Activated T-cell treated with anti-CD3 and anti-CD28 coated beads for 24 hours (primary cell): Measurements from ENCODE around the gene HGS.
A peak's percentile ranks its signal among the peaks of the same experiment; 100 is the strongest.
"Not testable (repeated sequence)": the region's sequence is repeated elsewhere in the genome, so short reads cannot be mapped to it uniquely, and the experiment has no call there.

Source experiments
- DNase-seq: peaks from one replicate; pipeline ENCODE4 v3.0.0-alpha.2; 2020; ENCODE audit warnings: low read depth

HGS gene

DNA sequence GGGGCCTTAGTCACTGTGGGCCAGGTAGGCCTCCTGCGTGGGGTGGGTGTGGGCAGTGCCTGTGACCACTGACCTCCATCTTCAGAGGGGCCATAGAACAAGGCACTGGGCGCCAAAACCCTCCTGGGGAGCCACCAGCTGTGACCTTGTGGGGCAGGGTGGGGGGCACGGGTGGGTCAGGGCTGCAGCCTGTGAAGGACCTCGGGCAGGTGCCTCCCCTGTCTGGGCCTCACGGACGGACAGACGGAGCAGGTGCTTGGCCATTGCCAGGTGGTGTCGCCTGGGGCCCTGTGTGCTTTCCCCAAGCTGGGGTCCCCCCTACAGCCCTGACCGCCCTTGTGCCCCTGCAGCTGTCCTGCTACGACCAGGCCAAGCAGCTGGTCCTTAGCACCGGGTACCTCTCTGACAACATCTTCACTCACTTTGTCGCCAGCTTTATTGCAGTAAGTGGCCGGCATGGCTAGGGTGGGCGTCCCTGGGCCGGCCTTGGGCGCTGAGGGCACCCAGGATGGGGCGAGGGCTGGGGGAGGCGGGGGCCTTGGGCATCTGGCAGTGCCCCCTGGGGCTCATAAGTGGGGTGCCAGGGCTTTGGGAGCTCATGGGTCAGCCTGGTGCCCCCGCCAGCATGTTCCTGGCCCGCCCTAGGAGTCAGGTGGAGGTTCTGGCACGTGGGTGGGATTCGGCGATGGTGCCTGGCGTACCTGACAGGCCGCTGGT lies 33.4 kb downstream of the HGS start:
- no peak for DNase-seq

DNA sequence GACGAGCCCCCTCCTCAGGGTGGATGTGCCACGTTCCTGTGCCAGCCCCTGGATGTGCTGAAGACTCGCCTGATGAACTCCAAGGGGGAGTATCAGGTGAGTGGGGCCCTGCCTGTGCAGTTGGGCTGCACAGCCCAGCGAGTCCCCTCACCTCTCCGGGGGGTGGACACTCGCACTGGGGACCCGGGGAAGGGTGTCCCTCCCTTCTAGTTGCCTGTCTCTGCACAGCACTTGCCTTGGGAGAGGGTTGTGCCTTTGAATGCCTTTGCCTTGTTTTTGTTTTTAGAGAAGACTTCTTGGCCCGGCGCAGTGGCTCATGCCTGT lies 33.9 kb downstream of the HGS start:
- DNase-seq, result no peak

DNA sequence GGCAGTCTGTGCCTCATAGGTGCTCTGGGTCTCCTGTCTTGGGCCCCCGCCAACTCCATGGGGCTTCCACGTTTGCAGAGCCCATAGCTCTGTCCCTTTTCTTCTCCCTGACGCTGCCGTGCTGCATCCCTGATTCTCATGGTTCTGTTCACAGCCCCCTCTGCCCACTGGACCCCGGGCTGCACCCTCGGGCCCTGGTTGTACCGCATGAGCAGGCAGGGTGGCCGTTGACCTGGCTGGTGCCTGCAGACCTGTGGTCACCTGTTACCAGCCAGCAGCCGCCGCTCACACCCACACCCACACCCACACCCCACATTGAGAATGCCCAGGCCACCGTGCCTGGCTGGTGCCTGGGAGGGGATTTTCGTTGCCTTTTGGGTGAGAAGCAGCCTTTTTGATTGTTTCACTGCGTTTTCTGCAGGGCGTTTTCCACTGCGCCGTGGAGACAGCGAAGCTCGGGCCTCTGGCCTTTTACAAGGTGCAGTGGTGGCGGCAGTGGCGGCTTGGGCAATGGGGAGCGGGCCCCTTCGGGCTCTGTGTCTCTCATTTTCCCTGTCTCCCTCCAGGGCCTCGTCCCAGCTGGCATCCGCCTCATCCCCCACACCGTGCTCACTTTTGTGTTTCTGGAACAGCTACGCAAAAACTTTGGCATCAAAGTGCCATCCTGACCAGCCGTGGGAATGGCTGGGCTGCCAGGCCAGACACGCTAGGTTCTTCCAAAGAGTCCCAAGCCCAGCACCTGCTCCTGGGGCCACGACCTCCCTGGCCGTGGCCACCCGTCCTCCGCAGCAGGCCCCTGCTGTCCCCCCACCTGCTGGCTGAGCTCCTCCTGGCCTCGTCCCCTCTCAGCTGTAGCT lies 35.8 kb downstream of the HGS start:
- no peak for DNase-seq

DNA sequence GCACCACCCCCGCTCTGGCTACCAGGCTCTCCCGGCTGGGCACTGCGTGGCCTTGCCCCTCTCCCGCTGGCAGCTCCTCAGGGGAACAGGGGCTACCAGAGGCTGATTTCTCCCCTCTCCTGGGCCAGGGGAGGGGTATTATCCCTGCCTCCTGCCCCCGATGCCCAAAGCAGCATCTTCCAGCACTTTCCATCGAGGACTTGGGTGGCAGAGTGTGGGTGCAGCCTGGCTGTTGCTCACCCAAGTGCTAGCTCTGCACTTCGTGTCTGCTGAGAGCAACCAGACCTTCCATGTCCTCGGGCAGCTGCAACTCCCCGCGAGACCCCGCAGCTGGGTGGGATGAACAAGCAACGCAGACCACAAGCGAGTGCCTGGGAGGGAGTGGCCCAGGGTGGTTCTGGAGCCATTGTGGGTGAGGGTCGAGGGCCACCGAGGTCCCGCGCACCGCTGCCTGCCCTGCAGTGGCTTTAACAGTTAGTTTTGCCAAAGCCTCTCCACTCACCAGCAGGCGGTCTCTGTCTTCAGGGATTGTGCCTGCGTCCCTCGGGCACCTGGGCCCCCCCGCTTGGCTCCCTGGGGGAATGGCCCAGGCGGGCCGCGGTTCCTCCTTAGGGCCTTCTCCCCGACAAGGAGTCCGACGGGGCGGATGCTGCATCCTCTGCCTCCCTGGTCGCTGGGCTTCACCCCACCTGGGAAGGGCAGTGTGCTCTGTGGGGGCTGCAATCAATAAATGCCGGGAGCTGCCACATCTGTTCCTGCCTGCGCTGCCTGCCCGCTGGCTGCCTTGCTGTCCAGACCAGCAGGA lies 36.7 kb downstream of the HGS start:
- DNase-seq, result no peak

DNA sequence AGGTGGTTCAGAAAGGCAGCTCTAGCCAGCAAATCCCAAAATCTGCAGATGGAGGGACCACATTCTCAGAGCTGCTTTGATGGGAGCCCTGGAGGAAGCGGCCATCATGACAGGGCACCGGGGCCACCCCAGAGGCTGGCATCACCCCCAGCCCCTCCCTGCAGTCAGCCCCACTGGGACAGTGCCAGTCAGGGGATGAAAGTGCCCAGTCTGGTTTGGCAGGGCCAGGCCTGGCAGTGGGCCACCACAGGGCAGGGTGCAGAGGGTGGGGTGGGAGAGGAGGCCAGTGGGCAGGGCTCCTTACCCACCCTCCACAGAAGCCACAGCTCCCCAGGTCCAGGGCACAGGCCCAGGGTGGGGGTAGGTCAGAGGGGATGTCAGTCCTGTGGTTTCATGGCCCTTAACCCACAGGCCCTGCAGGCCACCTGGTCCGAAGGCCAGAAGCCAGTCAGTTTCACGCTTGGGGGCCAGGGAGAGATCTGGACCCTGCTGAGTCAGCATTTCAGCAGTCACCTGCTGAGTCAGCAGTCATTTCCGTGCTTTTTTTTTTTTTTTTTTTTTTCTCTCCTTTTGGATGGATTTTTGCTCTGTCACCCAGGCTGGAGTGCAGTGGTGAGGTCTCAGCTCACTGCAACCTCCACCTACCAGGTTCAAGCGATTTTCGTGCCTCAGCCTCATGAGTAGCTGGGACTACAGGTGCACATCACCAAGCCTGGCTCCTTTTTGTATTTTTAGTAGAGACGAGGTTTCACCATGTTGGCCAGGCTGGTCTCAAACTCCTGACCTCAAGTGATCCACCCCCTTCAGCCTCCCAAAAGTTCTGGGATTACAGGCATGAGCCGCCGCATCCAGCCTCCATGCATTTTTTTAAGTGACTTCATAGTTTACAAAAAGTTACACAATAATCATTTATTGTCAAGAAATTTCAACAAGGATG lies 38.6 kb downstream of the HGS start:
- no peak for DNase-seq

DNA sequence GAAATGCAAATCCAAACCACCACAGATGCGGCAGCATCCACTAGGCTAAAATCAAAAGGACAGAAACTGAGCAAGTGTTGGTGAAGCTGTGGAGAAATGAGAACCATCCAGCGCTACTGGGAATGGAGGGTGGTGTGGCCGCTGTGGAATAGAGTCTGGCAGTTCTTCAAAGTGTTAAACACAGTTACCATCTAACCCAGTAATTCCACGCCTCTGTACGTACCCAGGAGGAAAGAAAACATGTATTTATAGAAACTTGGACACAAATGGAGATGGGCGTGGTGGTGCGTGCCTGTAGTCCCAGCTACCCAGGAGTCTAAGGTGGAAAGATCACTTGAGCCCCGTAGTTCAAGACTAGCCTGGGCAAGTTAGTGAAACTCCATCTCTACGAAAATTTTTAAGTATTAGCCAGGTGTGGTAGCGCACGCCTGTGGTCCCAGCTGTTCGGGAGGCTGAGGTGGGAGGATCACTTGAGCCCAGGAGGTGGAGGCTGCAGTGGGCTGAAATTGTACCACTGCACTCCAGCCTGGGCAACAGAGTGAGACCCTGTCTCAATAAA lies 39.9 kb downstream of the HGS start:
- DNase-seq, result no peak

DNA sequence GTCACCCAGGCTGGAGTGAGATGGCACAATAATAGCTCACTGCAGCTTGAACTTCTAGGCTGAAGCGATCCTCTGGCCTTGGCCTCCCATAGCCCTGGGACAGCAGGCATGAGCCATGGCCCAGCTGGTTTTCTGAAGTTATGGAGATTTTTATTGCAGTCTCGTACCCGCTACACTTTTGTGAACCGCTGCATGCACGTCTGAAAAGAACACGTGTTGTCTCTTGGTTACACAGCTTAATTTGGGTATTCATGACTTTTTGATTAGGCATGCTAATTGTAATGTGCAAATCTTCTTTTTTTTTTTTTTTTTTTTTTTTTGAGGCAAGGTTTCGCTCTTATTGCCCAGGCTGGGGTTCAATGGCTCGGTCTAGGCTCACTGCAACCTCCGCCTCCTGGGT lies 41.6 kb downstream of the HGS start:
- DNase-seq, result no peak

DNA sequence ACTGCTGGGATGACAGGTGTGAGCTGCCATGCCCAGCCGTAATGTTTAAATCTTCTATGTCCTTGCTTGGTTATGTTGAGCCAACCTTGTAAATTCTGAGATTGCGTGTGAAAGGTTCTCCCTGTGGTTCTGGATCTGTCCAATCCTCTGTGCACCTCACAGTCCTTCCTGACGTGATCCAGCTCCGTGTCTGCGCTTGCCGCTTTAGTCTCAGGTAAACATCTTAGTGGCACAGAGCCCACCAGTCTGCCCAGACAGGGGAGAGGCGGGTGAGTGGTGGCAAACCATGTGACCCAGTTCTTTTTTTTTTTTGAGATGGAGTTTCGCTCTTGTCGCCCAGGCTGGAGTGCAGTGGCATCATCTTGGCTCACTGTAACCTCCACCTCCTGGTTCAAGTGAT lies 42.2 kb downstream of the HGS start:
- DNase-seq, result no peak

DNA sequence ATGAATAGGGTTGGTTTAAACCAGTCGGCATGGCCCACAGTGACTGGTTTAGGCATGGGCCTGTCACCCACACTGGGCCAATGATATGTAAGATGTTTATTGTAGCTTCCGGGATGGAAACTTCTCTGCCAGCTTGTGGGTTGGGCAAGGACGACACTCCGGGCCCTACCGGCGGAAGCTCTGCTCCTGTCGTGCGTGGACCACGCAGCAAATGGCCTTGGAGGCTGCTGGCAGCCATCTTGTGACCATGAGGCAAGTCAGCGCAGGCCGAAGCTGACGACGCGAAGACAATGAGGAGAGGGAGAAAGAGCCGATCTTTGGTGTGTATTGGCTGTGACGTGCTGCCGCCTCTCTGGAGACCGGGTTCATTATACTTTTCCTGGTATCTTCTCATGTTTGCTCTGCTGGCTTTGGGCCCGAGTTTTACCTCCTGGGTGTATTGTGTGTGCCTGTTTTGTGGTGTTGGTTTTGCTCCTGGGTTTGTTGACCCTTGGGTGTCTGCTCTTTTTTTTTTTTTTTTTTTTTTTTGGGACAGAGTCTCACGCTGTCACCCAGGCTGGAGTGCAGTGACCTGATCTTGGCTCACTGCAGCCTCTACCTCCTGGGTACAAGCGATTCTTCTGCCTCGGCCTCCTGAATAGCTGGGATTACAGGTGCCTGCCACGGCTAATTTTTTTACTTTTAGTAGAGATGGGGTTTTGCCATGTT lies 43.7 kb downstream of the HGS start:
- no peak for DNase-seq

DNA sequence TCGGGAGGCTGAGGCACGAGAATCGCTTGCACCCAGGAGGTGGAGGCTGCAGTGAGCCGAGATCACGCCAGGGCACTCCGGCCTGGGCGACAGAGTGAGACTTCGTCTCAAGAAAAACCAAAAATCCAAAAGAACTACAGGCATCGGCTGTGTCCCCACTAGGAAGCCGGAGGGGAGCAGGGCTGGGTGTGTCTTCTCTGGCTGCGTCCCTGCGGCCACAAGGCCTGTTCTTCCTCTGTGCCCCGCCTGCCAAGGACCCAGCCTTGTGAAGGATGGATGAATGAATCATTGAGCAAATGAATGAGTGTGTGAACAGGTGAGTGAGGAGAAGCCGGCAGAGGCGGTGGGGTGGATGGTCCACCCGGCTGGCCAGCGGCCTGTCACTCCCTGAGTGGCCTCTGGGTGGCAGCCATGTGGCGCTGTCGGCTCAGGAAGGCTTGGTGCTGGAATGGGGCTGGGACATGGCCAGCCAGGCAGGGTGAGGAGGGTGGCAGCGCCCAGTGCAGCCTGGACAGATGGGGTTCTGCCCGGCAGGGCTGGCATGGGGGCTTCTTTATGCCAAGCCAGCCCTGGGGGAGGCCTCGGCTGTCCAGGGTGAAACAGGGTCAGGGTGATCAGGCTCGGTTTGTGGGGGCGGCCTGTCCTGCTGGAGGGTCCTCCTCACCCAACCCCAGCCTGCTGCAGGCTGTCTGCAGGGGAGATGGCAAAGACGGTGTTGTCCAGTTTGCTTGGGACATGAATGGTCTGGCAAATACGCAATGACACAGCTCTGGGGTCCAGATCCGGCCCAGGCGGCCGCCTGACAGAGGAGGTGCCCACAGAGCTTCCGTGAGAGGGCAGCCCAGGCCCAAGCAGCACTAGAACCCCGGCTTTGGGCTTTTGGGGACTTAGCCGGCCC lies 49.9 kb downstream of the HGS start:
- DNase-seq, result peak; percentile 56

DNA sequence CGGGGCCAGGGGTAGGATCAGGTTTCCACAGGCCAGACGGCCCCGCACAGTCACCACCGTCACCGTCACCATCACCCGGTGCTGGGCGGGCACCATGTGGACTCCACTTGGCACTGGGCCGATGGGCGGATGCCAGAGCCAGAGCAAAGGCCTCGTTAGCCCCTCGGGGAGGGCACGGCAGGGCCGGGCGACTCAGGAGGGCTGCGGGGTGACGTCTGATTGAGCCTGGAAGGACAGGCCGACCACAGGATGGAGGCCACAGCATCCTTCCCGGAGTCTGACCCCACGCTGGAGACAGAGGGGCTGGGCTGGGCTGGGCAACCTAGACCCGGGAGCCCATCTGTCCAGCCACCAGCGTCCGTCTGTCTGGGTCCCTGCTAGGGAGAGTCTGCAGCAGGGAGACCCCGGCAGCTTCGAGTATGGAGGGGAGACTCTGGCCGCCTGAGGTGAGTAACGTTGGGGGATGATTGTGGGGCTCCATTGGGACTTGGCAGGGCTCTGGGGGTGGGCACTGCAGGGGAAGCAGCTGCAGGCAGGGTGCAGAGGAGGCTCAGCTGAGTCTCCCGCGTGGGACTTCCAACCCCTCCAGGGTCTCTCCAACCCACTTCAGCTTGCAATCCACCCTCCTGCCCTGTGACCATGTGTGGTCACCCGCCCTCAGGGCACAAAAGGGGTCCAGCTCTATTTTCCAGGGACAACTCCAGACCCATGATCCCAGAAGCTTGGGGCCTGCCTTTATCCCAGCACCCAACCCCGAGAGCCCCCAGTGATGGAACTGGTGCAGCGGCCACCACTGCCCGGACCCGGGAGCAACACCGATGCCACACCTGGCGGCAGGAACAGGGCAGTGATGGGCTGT lies 50.8 kb downstream of the HGS start:
- no peak for DNase-seq

DNA sequence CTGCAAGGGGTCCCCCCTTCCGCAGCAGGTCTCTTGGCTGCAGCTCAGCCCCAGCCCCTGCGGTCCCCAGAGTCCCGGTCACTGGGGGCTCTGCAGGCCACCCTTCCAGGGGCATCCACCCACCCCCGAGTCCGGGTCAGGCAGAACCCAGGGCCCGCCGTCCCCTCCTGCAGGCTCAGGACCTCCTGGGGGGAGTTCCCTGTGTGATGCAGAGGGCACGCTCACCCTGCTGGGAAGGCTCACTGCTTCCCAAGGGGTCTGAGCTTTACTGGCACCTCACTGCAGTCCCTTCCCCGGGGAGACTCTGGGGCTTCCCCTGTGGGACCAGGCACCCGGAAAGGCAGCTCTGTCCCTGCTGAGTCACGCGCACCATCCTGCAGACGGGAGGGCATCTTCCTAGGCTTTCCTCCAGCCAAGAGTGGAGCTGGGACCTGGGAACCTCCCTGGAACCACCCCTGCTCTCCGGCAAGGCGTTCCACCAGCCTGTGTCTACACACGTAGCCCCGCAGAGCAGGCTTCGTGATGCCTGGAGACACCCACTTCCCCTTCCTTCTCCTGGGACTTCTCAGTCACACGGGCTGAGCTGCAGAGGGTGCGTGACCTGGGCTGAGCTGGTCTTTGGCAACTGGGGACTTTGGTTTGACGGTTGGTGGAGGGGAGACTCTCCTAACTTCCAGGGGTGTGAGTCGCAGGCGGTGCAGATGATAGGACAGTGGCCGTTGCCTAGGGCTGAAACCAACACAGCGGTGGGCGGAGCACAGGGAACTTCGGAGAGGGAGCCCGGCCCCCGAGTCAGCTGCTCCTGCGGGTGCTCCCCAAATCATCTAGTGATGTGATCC lies 51.7 kb downstream of the HGS start:
- no peak for DNase-seq

DNA sequence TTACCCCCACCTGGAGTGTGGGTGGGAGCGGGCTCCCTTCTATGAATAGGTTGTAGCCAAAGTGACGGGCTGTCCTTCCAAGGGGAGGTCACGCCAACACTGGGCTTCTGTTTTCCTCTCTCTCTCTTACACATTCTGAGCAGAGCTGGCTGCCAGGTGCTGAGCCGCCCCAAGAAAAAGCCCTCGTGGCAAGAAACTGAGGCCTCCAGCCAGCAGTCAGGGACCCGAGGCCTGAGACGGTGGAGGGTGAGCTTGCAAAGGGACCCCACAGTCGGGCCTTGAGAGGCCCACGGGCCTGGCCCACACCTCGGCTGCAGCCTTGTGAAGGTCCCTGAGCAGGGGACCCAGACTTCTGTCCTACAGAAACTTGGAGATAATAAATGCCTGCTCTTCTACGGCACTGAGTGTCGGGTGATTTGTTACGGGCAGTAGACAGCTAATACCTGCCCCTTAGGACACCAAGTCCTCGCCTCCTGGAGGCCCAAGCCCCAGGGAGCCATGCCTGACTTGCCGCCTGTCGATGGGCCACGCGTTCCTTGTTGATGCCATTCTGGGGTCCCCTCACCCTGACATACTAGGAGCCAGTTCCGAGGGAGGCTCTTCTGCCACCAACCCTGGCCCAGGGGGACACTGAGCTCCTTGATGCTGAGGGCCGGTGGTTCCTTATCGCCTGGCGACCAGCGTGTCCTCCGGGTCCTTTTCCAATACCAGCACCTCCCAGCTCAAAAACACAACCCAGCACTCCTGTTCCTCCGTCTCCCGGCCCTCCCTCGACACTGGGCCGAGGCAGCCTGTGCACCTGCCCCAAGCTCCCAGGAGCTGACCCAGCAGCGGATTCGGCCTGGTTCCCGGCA lies 54.4 kb downstream of the HGS start:
- no peak for DNase-seq

DNA sequence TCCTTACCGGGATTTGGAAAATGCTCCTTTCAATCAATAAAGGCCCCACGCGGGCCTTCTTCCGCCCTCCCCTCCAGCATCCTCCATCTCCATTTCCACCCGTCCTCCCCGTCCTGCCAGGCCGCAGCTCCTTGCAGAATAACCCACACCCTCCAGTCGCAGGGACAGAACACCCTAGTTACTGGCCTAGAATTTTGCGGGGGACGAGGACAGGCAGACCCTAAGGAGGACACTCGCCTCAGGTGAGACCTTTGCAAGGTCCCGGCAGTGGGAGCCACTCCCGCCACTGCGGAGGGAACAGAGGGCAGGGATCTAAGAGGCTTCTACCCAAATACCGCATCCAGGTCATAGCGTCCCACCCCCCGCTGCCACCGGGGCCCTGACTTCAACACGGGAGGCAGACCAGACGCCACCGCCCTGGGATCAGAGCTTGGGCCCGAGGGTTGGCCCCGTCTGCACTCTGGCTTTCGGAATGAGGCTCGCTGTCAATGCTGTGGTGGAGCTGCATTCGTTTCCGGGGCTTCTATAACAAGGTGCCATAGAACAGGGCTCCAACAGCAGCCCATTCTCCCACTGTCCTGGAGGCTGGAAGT lies 55.1 kb downstream of the HGS start:
- DNase-seq, result no peak

DNA sequence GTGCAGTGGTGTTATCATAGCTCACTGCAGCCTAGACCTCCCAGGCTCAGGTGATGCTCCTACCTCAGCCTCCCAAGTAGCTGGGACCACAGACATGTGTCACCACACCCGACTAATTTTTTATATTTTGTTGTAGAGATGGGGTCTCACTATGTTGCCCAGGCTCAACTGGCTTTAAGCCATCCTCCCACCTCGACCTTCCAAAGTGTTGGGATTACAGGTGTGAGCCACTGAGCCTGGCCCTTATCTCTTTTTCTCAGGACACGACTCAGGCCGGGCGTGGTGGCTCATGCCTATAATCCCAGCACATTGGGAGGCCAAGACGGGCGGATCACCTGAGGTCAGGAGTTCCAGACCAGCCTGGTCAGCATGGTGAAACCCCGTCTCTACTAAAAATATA lies 55.8 kb downstream of the HGS start:
- not testable (repeated sequence) for DNase-seq

DNA sequence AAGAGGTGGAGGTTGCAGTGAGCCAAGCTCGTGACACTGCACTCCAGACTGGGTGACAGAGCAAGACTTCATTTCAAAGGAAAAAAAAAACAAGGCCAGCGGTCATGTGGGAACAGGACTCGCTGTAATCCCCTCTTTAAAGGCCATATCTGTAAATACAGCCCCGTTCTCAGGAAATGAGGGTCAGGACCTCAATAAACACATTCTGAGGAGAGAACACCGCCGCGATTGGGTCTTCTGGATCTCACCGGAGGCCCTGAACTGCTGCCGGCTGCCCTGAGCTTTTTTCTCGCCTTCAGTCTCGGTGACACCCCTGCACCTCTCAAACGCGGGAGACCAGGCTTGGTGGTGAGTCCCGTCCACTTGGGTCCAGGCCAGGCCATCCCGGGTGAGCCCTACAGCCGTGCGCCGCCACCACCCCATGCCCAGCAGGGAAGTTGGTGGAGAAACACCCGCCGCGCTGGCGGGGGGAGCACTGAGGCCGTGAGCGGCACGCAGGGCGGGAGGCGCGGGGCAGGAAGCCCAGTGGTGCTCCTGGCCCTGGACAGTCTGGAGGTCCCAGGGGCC lies 56.7 kb downstream of the HGS start:
- DNase-seq, result no peak
